ENCODE results near the gene MCRS1.
"Not testable (repeated sequence)": the region's sequence is repeated elsewhere in the genome, so short reads cannot be mapped to it uniquely, and the experiment has no call there.

MCRS1 gene

GRCh38 chr12:49524660-49525324 is 43.1 kb downstream of the MCRS1 start:
- no peak for DNase-seq

DNA sequence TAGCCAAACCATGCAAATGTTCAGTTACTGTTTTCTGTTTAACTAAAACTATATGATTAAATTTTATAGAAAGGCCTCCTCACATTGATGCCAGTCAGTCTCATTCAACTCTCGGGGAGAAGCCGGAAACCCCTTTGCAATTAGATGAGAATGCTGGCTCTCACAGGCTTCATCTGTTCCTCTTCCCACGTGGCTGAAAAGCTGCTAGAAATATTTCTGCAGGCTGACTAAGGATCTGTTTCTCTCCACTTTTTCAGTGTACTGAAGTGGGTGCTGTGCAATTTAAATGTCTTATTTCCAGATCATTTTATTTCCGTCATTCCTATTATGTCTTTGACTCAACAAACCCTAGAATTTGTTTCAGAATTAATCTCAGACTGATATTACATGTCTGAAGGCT is 46.6 kb downstream of the MCRS1 start:
- peak in 7 of 58 donors; percentile 16 to 46 (median 19) for DNase-seq

DNA sequence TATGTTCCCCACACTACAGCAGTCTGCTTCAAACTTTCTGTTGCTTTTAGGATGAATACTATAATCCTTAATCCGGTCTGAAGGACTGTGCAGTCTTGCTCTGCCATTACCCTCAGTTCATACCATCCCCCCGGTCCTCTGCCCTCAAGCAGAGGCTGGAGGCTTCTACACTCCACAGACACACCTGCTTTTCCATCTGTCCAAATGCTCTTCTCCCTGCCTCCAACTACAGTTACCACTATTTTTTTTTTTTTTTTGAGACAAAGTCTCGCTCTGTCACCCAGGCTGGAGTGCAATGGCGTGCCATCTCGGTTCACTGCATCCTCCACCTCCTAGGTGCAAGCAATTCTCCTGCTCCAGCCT is 48.4 kb downstream of the MCRS1 start:
- no peak for DNase-seq

DNA sequence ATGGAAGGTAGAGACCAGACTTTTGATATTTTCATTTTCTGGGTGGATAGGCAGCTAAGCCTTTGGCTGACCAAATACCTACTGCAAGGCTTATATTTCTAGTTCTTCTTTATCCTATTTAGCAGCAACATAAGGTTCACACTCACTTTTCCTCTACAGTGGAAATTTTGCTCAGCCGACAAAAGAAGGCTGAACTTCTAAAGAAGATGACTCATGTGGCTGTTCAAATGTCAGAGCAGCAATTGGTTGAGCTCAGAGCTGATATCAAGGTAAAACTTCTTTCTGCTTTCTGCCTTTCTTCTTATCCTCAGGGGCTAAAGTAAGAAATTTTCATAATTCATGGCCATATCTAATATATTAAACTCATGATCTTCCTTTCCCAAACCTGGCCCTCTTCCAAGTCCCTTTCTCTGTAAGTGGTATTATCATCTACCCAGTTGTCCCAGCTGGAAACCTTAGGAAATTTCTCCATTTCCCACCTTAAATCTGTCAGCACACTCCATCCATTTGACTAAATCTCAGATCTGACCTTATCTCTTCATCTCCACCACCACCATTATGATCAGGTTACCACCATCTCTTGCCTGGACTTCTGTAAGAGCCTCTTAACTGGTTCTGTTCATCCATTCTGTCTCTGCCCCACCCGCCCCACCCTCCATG is 48.9 kb downstream of the MCRS1 start:
- no peak for DNase-seq

- DNase-seq, result no peak
Measured at GRCh38 chr12:49515266-49515665, 52.7 kb downstream of the MCRS1 start.

- DNase-seq, result no peak
Measured at GRCh38 chr12:49512546-49512945, 55.4 kb downstream of the MCRS1 start.

- DNase-seq, result no peak
Measured at GRCh38 chr12:49511410-49511809, 56.5 kb downstream of the MCRS1 start.

- not testable (repeated sequence) for DNase-seq
Measured at GRCh38 chr12:49509681-49510080, 58.3 kb downstream of the MCRS1 start.
